OCI-LY1 (cell line): Measurements from ENCODE around the gene MLPH.

Experiments used
- EZH2 ChIP-seq: fragments of 200-600 bp; sonication (generic), shearing (Covaris generic); IDR thresholded peaks from 2 replicates; pipeline ENCODE4 v1.8.0; 2017; ENCODE audit warnings: borderline replicate concordance, mixed run types, mild to moderate bottlenecking, antibody characterized with exemption, low read length, moderate library complexity, mixed read lengths
- TF ChIP-seq, protein P1 (sequence below): fragments of 200-600 bp; sonication (generic), shearing (Covaris generic); IDR thresholded peaks from 2 replicates; pipeline ENCODE4 v1.5.1; 2017; ENCODE audit warnings: mild to moderate bottlenecking, antibody characterized with exemption, low read length, moderate library complexity, mixed read lengths

DNA sequence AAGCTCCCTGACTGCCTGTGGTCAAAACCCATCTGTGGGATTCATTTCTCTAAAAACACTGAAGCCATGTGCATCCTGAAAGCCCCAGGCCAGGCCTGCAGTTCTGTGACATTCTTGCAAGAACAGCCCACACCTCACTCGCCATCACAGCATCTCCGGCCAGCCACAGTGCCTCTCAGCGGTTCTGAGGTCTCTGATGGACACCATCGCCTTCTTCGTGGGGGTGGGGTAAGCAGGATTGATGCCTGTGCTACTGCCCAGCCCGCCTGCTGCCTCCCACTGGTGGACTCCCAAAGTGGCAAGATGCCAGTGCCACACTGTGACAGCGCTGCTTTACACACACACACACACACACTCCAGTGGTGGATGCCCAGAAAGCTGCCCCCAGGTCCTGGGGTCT is 74.2 kb downstream of the MLPH start:
- no peak for TF ChIP-seq EZH2
- TF ChIP-seq, protein P1, sequence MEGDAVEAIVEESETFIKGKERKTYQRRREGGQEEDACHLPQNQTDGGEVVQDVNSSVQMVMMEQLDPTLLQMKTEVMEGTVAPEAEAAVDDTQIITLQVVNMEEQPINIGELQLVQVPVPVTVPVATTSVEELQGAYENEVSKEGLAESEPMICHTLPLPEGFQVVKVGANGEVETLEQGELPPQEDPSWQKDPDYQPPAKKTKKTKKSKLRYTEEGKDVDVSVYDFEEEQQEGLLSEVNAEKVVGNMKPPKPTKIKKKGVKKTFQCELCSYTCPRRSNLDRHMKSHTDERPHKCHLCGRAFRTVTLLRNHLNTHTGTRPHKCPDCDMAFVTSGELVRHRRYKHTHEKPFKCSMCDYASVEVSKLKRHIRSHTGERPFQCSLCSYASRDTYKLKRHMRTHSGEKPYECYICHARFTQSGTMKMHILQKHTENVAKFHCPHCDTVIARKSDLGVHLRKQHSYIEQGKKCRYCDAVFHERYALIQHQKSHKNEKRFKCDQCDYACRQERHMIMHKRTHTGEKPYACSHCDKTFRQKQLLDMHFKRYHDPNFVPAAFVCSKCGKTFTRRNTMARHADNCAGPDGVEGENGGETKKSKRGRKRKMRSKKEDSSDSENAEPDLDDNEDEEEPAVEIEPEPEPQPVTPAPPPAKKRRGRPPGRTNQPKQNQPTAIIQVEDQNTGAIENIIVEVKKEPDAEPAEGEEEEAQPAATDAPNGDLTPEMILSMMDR, result no peak
